HEK293 (cell line): Measurements from ENCODE around the gene TRPV6.

Experiments
- CTCF ChIA-PET: fragments of 350-600 bp; formaldehyde crosslinking; extraction: SDS; loops from one replicate; lab custom pipeline; 2021; ENCODE audit warnings: antibody characterized with exemption; lab: Yijun Ruan, JAX
- POLR2A ChIA-PET: fragments of 300-600 bp; formaldehyde crosslinking; extraction: SDS; loops from one replicate; lab custom pipeline; 2020; ENCODE audit warnings: antibody characterized with exemption, inconsistent platforms; lab: Yijun Ruan, JAX
- H3K27ac ChIP-seq: fragments of 200-500 bp; sonication (Bioruptor generic); 2 replicates; pipeline ENCODE4 v1.5.1; 2014; ENCODE audit warnings: low read depth, low read length, control low read depth, inconsistent platforms; ENCODE audit errors: extremely low read depth
- H3K36me3 ChIP-seq, 2 experiments: fragments of 200-500 bp in 1 of 2; sonication (Bioruptor generic) in 1 of 2; 1 replicate in 1 of 2; 2 replicates in 1 of 2; pipeline ENCODE4 v1.5.1; 2014 to 2017; ENCODE audit warnings: inconsistent platforms in 2 of 2, low read length in 2 of 2; ENCODE audit not compliant: control insufficient read depth in 2 of 2, insufficient read depth in 1 of 2
- H3K4me1 ChIP-seq: fragments of 200-500 bp; sonication (Bioruptor generic); 2 replicates; pipeline ENCODE4 v1.5.1; 2014; ENCODE audit warnings: mild to moderate bottlenecking, low read length, inconsistent platforms; ENCODE audit not compliant: control insufficient read depth, insufficient read depth
- H3K4me3 ChIP-seq: 2 replicates; pipeline ENCODE4 v1.5.1; 2011; ENCODE audit warnings: low read depth, mild to moderate bottlenecking, control low read depth, low read length, moderate library complexity
- H3K9me3 ChIP-seq: fragments of 200-500 bp; sonication (Bioruptor generic); 2 replicates; pipeline ENCODE4 v1.5.1; 2014; ENCODE audit warnings: low read depth, low read length, inconsistent platforms; ENCODE audit not compliant: control insufficient read depth, insufficient read depth
- GLIS1 ChIP-seq: fragments of 450-650 bp; formaldehyde crosslinking; IDR thresholded peaks from 2 replicates; pipeline ENCODE4 v1.5.1; 2016; ENCODE audit warnings: missing biosample characterization, missing genetic modification characterization
- GLIS2 ChIP-seq: fragments of 450-650 bp; formaldehyde crosslinking; IDR thresholded peaks from 2 replicates; pipeline ENCODE4 v1.5.1; 2016; ENCODE audit warnings: missing biosample characterization, missing genetic modification characterization
- KLF1 ChIP-seq: fragments of 450-650 bp; formaldehyde crosslinking; IDR thresholded peaks from 2 replicates; pipeline ENCODE4 v1.5.1; 2016; ENCODE audit warnings: missing biosample characterization, missing genetic modification characterization
- KLF8 ChIP-seq: fragments of 450-650 bp; formaldehyde crosslinking; IDR thresholded peaks from 2 replicates; pipeline ENCODE4 v1.5.1; 2016; ENCODE audit warnings: missing biosample characterization, missing genetic modification characterization
- ZBTB7A ChIP-seq: fragments of 450-650 bp; formaldehyde crosslinking; IDR thresholded peaks from 2 replicates; pipeline ENCODE4 v1.5.1; 2016; ENCODE audit warnings: low read depth, missing biosample characterization, missing genetic modification characterization
- ZNF202 ChIP-seq: fragments of 450-650 bp; formaldehyde crosslinking; IDR thresholded peaks from 2 replicates; pipeline ENCODE4 v1.5.1; 2016; ENCODE audit warnings: missing biosample characterization, missing genetic modification characterization, borderline replicate concordance
- ZNF223 ChIP-seq: fragments of 450-650 bp; formaldehyde crosslinking; IDR thresholded peaks from 2 replicates; pipeline ENCODE4 v1.5.1; 2016; ENCODE audit warnings: missing biosample characterization, missing genetic modification characterization
- ZNF24 ChIP-seq: fragments of 450-650 bp; formaldehyde crosslinking; IDR thresholded peaks from 2 replicates; pipeline ENCODE4 v1.5.1; 2016; ENCODE audit warnings: missing biosample characterization, missing genetic modification characterization
- ZNF335 ChIP-seq: fragments of 450-650 bp; formaldehyde crosslinking; conservative IDR thresholded peaks from 2 replicates; pipeline ENCODE4 v1.5.1; 2016; ENCODE audit warnings: missing biosample characterization, missing genetic modification characterization
- ZNF416 ChIP-seq: fragments of 450-650 bp; formaldehyde crosslinking; IDR thresholded peaks from 2 replicates; pipeline ENCODE4 v1.5.1; 2016; ENCODE audit warnings: missing biosample characterization, missing genetic modification characterization
- ZNF48 ChIP-seq: fragments of 450-650 bp; formaldehyde crosslinking; IDR thresholded peaks from 2 replicates; pipeline ENCODE4 v1.5.1; 2016; ENCODE audit warnings: missing biosample characterization, missing genetic modification characterization
- ZNF76 ChIP-seq: fragments of 450-650 bp; formaldehyde crosslinking; IDR thresholded peaks from 2 replicates; pipeline ENCODE4; 2016; ENCODE audit warnings: low read depth, missing biosample characterization, missing genetic modification characterization, borderline replicate concordance
- ZNF777 ChIP-seq: fragments of 450-650 bp; formaldehyde crosslinking; IDR thresholded peaks from 2 replicates; pipeline ENCODE4 v1.5.1; 2017; ENCODE audit warnings: missing biosample characterization, missing genetic modification characterization, borderline replicate concordance
- TF ChIP-seq, protein P1 (sequence below): fragments of 450-650 bp; formaldehyde crosslinking; conservative IDR thresholded peaks from 2 replicates; pipeline ENCODE4 v1.5.1; 2016; ENCODE audit warnings: low read depth, missing biosample characterization, missing genetic modification characterization
- TF ChIP-seq, protein P2 (sequence below): fragments of 450-650 bp; formaldehyde crosslinking; IDR thresholded peaks from 2 replicates; pipeline ENCODE4 v1.5.1; 2017; ENCODE audit warnings: missing biosample characterization, missing genetic modification characterization
- TF ChIP-seq, protein P3 (sequence below): fragments of 450-650 bp; formaldehyde crosslinking; IDR thresholded peaks from 2 replicates; pipeline ENCODE4 v1.5.1; 2017; ENCODE audit warnings: missing biosample characterization, missing genetic modification characterization
- TF ChIP-seq, protein P4 (sequence below): IDR thresholded peaks from 2 replicates; pipeline ENCODE4 v1.6.1; 2011; ENCODE audit warnings: mild to moderate bottlenecking, low read depth, low read length, borderline replicate concordance
- TF ChIP-seq, protein P5 (sequence below): fragments of 450-650 bp; formaldehyde crosslinking; IDR thresholded peaks from 2 replicates; pipeline ENCODE4 v1.5.1; 2016; ENCODE audit warnings: missing biosample characterization, missing genetic modification characterization

Gene TRPV6

DNA sequence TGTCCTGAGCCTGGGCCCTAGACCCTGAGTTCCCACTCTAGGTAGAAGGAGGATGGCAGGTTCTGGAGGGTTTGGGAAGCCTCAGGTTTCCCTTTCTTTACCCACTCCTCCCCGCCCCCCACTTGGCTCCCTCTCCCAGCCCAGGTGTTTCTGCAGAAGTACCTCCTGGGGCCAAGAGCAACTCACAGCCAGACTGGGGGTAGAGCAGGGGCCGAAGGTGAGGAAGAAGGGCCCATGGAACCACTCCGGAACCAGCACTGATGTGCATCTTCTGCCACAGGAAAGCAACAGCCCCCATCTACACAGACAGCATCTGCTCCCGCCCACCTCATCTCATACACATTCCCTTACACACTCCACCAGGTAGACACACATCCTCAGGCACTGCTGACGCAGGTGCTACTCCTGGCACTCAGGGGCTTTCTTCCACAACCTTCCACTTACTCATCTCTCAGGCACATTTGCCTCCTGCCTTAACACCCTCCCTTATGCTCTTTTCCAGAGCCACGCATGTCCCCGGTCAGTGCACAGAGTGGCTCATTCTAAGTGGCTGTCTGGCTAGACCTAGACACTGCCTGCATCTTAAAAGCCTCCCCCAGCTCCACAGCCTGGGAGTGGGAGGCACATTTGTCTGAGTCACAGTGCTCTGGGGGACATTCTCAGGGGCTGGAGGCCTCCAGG is 28.8 kb downstream of the TRPV6 start (continued):
- TF ChIP-seq, protein P1, sequence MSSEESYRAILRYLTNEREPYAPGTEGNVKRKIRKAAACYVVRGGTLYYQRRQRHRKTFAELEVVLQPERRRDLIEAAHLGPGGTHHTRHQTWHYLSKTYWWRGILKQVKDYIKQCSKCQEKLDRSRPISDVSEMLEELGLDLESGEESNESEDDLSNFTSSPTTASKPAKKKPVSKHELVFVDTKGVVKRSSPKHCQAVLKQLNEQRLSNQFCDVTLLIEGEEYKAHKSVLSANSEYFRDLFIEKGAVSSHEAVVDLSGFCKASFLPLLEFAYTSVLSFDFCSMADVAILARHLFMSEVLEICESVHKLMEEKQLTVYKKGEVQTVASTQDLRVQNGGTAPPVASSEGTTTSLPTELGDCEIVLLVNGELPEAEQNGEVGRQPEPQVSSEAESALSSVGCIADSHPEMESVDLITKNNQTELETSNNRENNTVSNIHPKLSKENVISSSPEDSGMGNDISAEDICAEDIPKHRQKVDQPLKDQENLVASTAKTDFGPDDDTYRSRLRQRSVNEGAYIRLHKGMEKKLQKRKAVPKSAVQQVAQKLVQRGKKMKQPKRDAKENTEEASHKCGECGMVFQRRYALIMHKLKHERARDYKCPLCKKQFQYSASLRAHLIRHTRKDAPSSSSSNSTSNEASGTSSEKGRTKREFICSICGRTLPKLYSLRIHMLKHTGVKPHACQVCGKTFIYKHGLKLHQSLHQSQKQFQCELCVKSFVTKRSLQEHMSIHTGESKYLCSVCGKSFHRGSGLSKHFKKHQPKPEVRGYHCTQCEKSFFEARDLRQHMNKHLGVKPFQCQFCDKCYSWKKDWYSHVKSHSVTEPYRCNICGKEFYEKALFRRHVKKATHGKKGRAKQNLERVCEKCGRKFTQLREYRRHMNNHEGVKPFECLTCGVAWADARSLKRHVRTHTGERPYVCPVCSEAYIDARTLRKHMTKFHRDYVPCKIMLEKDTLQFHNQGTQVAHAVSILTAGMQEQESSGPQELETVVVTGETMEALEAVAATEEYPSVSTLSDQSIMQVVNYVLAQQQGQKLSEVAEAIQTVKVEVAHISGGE (tag by site-specific recombination), result no peak
- TF ChIP-seq, protein P2, sequence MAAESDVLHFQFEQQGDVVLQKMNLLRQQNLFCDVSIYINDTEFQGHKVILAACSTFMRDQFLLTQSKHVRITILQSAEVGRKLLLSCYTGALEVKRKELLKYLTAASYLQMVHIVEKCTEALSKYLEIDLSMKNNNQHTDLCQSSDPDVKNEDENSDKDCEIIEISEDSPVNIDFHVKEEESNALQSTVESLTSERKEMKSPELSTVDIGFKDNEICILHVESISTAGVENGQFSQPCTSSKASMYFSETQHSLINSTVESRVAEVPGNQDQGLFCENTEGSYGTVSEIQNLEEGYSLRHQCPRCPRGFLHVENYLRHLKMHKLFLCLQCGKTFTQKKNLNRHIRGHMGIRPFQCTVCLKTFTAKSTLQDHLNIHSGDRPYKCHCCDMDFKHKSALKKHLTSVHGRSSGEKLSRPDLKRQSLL, result no peak
- no peak for TF ChIP-seq KLF1 (tag by site-specific recombination)
- TF ChIP-seq ZBTB7A (tag by site-specific recombination), result no peak
- TF ChIP-seq ZNF777 (tag by site-specific recombination), result no peak

DNA sequence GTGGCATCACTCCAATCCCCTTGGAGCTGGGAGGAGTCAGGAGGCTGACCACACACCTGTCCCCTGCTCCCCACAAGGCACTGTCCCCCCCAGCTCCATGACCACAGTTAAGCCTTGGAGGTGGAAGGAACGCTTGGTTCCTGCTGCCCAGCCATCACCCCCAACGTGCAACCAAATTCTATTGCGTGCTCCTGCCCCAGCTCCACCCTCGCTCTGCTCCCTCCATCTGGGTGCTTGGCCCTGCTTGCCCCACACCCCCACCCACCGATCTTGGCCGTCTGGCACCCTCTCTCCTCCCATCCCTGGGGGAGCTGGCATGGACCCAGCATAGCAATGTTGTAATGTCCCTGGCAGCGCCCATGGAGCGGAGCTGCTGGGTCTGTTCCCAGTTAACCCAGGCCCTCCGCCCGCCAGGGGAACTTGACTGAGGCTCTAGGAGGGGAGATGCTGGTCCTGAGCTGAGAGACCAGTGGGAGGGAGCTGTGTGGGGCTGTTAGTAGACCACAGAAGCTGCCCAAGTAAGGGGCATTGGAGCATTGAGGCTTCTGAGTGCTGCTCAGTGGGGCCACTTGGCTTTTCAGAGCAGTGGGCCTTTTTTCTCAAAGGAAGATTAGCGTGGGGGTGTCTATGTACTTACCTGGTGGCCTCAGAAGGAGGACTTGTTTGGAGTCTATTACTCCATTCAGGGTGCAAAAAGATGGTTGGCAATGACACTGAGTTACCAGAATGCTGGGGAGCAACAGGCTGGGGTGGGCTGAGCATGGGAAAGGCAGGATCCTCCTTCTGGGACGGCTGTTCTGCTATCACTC is 29.6 kb downstream of the TRPV6 start:
- Histone ChIP-seq H3K36me3 (no peaks in the 10 kb centered on the region), H3K27ac (no peak overlapping the region), H3K9me3 (no peaks in the 10 kb centered on the region), H3K4me1 (no peaks in the 10 kb centered on the region), H3K4me3 (no peak overlapping the region)
- CTCF ChIA-PET, result interaction anchor here (1.0 to 3.6 kb wide), 5 partner anchors 9 to 359 kb away, joined by 3 to 18 read pairs (median 7); no protein-coding TSS in a partner anchor
- TF ChIP-seq ZNF48 (tag by site-specific recombination) (no peak), GLIS2 (0 out of 2 replicates have a peak, but pooled peaks have one; percentile 12)
- POLR2A ChIA-PET, result interaction anchor here (1.2 kb wide), 1 partner anchor 30 kb away, joined by 3 read pairs; the partner anchor contains the start of gene TRPV6

DNA sequence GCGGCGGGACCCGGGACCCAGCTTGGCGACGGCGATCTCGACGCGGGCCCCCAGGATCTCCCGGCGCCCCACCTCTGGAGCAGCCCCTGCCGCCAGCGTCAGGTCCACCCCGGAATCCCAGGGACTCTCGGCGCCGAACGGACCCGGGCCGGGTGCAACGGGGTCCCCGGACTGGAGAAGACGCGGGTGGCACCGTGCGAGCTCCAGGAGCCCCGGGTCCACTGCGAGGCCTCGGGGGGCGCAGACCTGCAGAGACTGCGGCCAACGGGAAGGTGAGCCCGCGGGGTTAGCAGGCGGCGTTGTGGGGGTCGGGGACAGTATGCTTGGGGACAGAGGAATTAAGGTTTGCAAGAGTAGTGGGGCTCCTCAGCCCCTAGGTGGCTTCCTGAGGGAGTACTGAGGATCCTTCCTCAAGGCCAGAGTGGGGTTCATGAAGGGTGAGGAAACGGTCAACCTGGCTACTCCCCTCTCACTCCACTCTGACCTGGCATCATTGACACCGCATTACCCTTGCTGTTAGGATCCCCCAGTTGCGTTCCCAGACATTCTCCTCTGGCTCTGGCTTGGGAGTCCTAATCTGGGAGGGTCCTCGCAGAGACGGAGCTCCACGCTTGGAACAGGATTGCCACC is 30.3 kb downstream of the TRPV6 start:
- POLR2A ChIA-PET, result interaction anchor here (1.0 to 1.2 kb wide), 2 partner anchors 30 to 145 kb away, joined by 3 read pairs; partner anchors contain the start of gene TRPV6
- no peak for TF ChIP-seq ZNF76 (tag by site-specific recombination)
- no peak for TF ChIP-seq ZNF777 (tag by site-specific recombination)
- TF ChIP-seq, protein P3, sequence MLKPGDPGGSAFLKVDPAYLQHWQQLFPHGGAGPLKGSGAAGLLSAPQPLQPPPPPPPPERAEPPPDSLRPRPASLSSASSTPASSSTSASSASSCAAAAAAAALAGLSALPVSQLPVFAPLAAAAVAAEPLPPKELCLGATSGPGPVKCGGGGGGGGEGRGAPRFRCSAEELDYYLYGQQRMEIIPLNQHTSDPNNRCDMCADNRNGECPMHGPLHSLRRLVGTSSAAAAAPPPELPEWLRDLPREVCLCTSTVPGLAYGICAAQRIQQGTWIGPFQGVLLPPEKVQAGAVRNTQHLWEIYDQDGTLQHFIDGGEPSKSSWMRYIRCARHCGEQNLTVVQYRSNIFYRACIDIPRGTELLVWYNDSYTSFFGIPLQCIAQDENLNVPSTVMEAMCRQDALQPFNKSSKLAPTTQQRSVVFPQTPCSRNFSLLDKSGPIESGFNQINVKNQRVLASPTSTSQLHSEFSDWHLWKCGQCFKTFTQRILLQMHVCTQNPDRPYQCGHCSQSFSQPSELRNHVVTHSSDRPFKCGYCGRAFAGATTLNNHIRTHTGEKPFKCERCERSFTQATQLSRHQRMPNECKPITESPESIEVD, result no peak
- TF ChIP-seq KLF8, result 0 out of 2 replicates have a peak, but pooled peaks have one; percentile 1
- no peak for TF ChIP-seq ZNF416 (tag by site-specific recombination)
- TF ChIP-seq ZNF202, result no peak
- no peak for TF ChIP-seq ZNF24
- TF ChIP-seq, protein P4, sequence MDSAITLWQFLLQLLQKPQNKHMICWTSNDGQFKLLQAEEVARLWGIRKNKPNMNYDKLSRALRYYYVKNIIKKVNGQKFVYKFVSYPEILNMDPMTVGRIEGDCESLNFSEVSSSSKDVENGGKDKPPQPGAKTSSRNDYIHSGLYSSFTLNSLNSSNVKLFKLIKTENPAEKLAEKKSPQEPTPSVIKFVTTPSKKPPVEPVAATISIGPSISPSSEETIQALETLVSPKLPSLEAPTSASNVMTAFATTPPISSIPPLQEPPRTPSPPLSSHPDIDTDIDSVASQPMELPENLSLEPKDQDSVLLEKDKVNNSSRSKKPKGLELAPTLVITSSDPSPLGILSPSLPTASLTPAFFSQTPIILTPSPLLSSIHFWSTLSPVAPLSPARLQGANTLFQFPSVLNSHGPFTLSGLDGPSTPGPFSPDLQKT, result no peak
- peak; percentile 57 for TF ChIP-seq ZNF335 (tag by site-specific recombination)
- TF ChIP-seq GLIS1 (tag by site-specific recombination), result peak; percentile 34
- TF ChIP-seq ZNF223 (tag by site-specific recombination), result no peak
- TF ChIP-seq, protein P5, sequence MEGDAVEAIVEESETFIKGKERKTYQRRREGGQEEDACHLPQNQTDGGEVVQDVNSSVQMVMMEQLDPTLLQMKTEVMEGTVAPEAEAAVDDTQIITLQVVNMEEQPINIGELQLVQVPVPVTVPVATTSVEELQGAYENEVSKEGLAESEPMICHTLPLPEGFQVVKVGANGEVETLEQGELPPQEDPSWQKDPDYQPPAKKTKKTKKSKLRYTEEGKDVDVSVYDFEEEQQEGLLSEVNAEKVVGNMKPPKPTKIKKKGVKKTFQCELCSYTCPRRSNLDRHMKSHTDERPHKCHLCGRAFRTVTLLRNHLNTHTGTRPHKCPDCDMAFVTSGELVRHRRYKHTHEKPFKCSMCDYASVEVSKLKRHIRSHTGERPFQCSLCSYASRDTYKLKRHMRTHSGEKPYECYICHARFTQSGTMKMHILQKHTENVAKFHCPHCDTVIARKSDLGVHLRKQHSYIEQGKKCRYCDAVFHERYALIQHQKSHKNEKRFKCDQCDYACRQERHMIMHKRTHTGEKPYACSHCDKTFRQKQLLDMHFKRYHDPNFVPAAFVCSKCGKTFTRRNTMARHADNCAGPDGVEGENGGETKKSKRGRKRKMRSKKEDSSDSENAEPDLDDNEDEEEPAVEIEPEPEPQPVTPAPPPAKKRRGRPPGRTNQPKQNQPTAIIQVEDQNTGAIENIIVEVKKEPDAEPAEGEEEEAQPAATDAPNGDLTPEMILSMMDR (tag by site-specific recombination), result peak; percentile 23; the same call in 1 of the 2 replicates

More for the DNA sequence above, 30.3 kb downstream of the TRPV6 start:
- CTCF ChIA-PET, result interaction anchor here (0.8 to 3.6 kb wide), 9 partner anchors 9 to 360 kb away, joined by 3 to 18 read pairs (median 7); no protein-coding TSS in a partner anchor
- Histone ChIP-seq H3K9me3 (no peaks in the 10 kb centered on the region), H3K36me3 (no peaks in the 10 kb centered on the region), H3K4me1 (no peaks in the 10 kb centered on the region), H3K4me3 (peak overlapping the region; percentile 51), H3K27ac (no peak overlapping the region)
